Measurements from ENCODE around the gene CCDC28B. TPM values are rescaled to one million over a fixed set of nuclear protein-coding genes. Genes with fewer than 3 reads are reported as not detected.

CCDC28B gene
- total RNA-seq, 1 donor from 2014 or later = 16.7 TPM

DNA sequence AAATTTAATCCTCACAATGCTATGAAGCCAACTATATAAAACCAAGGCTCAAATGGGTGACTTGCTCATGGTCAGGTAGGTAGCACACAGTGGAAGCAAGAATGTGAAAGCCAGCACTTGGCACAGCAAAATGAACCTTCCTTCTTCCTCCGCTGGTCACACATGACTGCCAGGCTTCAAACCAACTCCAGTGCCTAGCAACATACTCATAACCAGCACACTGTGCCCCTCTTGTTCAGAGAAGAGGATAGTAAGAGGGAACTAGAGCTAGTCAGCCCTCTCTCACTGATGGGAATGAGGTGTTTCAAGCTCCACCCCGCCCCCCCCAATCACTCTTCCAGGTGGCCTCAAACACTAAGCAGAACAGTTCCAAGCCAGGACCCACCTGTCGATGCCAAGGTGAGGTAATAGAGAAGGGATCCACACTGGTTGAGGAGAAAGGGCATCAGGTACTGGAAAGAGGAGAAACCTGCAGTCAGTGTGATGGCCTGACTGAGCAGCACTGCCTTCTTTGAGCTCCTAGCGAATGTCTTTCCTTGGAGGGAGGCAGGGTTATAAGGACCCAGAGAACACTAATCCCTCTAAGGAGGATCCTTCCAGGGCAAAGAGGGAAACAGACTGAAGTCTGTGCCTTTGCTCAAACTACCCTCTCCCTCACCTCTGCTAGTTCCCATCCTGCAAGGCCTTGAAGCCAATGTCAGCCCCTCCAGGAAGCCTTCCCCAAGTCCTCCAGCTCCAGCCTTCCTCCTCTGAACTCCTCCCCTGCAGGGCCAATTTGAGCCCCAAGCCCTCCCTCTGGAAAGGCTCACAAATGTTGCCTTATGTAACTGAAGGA, 20.6 kb downstream of the CCDC28B start:
- Histone ChIP-seq H3K36me3 (peaks cover 64% of the 10 kb centered on the region), H3K27me3 (ENCODE audit: low read depth) (no peaks in the 10 kb centered on the region), H3K4me3 (peak overlapping the region; percentile 98), H3K9me3 (replicated peaks) (no peaks in the 10 kb centered on the region), H3K27ac (replicated peaks) (peak overlapping the region; percentile 92), H3K4me1 (peaks cover 55% of the 10 kb centered on the region)
- intact Hi-C loops (cut with micrococcal nuclease) = loop anchor here (10.0 kb wide), 1 partner anchor 94 kb away; no protein-coding TSS in a partner anchor
- TF ChIP-seq, protein P1, sequence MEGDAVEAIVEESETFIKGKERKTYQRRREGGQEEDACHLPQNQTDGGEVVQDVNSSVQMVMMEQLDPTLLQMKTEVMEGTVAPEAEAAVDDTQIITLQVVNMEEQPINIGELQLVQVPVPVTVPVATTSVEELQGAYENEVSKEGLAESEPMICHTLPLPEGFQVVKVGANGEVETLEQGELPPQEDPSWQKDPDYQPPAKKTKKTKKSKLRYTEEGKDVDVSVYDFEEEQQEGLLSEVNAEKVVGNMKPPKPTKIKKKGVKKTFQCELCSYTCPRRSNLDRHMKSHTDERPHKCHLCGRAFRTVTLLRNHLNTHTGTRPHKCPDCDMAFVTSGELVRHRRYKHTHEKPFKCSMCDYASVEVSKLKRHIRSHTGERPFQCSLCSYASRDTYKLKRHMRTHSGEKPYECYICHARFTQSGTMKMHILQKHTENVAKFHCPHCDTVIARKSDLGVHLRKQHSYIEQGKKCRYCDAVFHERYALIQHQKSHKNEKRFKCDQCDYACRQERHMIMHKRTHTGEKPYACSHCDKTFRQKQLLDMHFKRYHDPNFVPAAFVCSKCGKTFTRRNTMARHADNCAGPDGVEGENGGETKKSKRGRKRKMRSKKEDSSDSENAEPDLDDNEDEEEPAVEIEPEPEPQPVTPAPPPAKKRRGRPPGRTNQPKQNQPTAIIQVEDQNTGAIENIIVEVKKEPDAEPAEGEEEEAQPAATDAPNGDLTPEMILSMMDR (IDR thresholded peaks at IDR 0.05; ENCODE audit: borderline replicate concordance) = no peak
- no peak for DNase-seq

DNA sequence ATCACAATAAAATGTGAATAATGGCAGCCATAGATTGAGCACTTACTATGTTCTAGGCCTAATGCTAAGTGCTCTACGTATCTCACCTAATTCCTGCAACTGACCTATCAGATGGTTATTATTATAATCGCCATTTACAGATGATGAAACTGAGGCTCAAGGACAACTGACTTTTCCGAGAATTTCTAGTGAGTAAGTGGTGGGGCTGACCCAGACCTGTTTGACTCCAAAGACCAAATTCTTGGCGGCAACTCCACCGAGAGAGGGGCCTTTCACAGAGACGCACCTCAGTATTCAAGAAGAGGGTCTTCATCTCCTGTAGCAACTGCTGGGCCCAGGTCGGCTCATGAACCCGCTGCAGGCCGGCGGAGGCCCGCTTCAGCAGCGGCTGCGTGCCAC, 21.2 kb downstream of the CCDC28B start:
- Histone ChIP-seq H3K9me3 (replicated peaks) (no peaks in the 10 kb centered on the region), H3K36me3 (peaks cover 64% of the 10 kb centered on the region), H3K27me3 (ENCODE audit: low read depth) (no peaks in the 10 kb centered on the region), H3K4me1 (peaks cover 49% of the 10 kb centered on the region), H3K27ac (replicated peaks) (peak overlapping the region; percentile 92), H3K4me3 (peak overlapping the region; percentile 98)
- intact Hi-C loops (cut with micrococcal nuclease) = loop anchor here (10.0 kb wide), 1 partner anchor 93 kb away; no protein-coding TSS in a partner anchor
- DNase-seq = no peak
- TF ChIP-seq, protein P1 (IDR thresholded peaks at IDR 0.05; ENCODE audit: borderline replicate concordance) = no peak

DNA sequence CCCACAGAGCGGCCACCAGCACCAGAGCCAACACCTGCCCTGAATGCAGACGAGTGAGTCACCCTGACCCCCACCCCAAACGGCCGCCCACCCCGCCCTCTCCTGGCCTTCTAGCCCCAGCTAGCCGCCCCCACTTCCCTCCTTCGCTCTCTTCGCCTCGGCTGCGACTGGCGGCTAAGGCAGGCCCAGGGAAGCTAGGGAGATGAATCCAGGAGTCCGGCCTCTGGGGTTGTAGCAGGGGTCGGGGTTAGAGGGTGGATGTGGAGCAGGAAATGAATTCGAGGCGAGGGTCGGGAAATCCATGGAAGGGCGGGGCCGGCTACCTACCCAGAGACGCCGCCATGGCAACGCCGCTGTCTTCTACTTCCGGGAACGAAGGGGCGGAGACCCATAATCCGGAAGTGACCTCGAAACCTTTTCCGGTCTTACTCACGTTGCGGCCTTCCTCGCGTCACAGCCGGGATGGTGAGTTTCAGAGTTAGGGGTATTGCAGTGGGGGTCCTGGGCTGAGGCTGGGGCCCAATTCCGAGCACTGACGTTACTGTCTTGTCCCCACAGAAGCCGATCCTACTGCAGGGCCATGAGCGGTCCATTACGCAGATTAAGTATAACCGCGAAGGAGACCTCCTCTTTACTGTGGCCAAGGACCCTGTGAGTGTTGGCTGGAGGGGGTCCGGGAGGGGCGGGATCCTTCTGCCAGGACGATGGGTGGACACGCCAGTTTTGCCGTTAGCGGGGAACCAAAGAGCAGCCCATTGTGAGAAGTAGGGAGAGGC, 21.8 kb downstream of the CCDC28B start, which contains the start of the genes EIF3I and TMEM234:
EIF3I (plus strand) TSS at position 428 of the 776 bp plus-strand sequence; CDS start at position 463, 35 bp downstream.
TMEM234 (minus strand) TSS at position 374 of the 776 bp plus-strand sequence; CDS start at position 343, 31 bp downstream.
- peaks cover 64% of the 10 kb centered on the region for H3K36me3 ChIP-seq
- no peaks in the 10 kb centered on the region for H3K9me3 ChIP-seq (replicated peaks)
- peak; percentile 91 for DNase-seq
- peak within 1 kb of the TSS; percentile 92 for H3K27ac ChIP-seq (replicated peaks)
- H3K27me3 ChIP-seq (ENCODE audit: low read depth) = no peaks in the 10 kb centered on the region
- TF ChIP-seq, protein P1 (IDR thresholded peaks at IDR 0.05; ENCODE audit: borderline replicate concordance) = no peak
- intact Hi-C loops (cut with micrococcal nuclease) = loop anchor here (10.0 kb wide), 1 partner anchor 93 kb away; no protein-coding TSS in a partner anchor
- H3K4me1 ChIP-seq = peaks cover 44% of the 10 kb centered on the region
- H3K4me3 ChIP-seq = peak within 1 kb of the TSS; percentile 98

DNA sequence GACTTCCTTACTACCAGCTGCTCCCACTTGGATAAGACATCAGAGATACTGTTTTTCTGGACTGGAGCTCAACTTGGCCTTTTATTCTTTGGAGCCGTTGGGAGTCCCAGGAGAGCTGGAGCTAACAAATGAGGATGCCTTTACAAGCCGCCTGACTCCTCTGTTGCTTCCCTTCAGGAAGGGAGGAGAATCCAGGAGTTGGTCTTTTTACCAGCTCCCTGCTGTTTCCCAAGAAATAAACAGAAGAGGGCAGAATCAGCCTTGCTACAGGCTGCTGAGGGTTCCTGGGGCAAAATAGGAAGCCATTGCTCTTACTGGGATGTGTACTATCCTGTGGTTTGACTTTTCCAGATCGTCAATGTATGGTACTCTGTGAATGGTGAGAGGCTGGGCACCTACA, 23.3 kb downstream of the CCDC28B start:
- Histone ChIP-seq H3K4me3 (peak overlapping the region; percentile 98), H3K36me3 (peaks cover 69% of the 10 kb centered on the region)
- no peak for DNase-seq

More for the DNA sequence above, 23.3 kb downstream of the CCDC28B start:
- peak overlapping the region; percentile 92 for H3K27ac ChIP-seq (replicated peaks)
- no peaks in the 10 kb centered on the region for H3K27me3 ChIP-seq (ENCODE audit: low read depth)
- no peaks in the 10 kb centered on the region for H3K9me3 ChIP-seq (replicated peaks)
- peaks cover 44% of the 10 kb centered on the region for H3K4me1 ChIP-seq
- TF ChIP-seq, protein P1 (IDR thresholded peaks at IDR 0.05; ENCODE audit: borderline replicate concordance) = peak; percentile 12
- intact Hi-C loops (cut with micrococcal nuclease) = loop anchor here (10.0 kb wide), 1 partner anchor 91 kb away; no protein-coding TSS in a partner anchor

Measured in left ventricle myocardium inferior (tissue), 1 donor.